ENCODE results near the gene LARGE2. TPM values are rescaled to one million over a fixed set of nuclear protein-coding genes. Genes with fewer than 3 reads are reported as not detected.

Gene LARGE2
- polyA plus RNA-seq, 1 donor (not counting 4 experiments of a cell fraction or from before 2014, with no cell fraction given), result 7.1 TPM

DNA sequence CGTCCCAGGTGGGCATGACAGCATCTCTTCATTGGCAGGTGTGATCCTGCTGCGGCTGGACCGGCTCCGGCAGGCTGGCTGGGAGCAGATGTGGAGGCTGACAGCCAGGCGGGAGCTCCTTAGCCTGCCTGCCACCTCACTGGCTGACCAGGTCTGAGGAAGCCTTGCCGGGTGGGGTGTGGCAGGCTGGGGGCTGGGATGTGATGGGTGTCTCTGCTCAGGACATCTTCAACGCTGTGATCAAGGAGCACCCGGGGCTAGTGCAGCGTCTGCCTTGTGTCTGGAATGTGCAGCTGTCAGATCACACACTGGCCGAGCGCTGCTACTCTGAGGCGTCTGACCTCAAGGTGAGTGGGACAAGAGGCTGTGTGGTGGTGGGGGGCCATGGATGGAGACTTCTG is 3.5 kb downstream of the LARGE2 start:
- no peaks in the 10 kb centered on the region for H3K27me3 ChIP-seq (ENCODE audit: control insufficient read depth, extremely low read depth, insufficient read depth, low read length)
- dilution Hi-C loops (cut with MboI; ENCODE audit: extremely low pct_ligation_motif_present, low sequenced_read_pairs), result no loop called here
- no peak for DNase-seq (ENCODE audit: low read depth, low spot score)

GRCh38 chr11:45926536-45927331 is 4.3 kb downstream of the LARGE2 start:
- H3K79me2 ChIP-seq (ENCODE audit: control insufficient read depth, insufficient read depth, low read length), result peaks cover 10% of the 10 kb centered on the region
- H3K9me3 ChIP-seq (ENCODE audit: control insufficient read depth, low read depth, low read length), result no peaks in the 10 kb centered on the region
- no peak overlapping the region for H3K27ac ChIP-seq (ENCODE audit: control insufficient read depth, insufficient read depth, low read length)
- DNase-seq (ENCODE audit: low read depth, low spot score) (no peak), FAIRE-seq (no peak)
- H3K9me1 ChIP-seq (ENCODE audit: control insufficient read depth, extremely low read depth, insufficient read depth, low read length), result peaks cover 2% of the 10 kb centered on the region
- no peak overlapping the region for H2AFZ ChIP-seq (ENCODE audit: control insufficient read depth, low read length)
- H3K36me3 ChIP-seq (ENCODE audit: control insufficient read depth in 2 of 2, extremely low read depth in 1 of 2, insufficient read depth in 2 of 2, low read length in 2 of 2), result peaks cover 0 to 11% of the 10 kb centered on the region in 2 experiments
- H3K4me2 ChIP-seq (ENCODE audit: control insufficient read depth, extremely low read depth, insufficient read depth, low read depth, low read length), result no peak overlapping the region
- TF ChIP-seq EZH2 (IDR thresholded peaks at IDR 0.05; ENCODE audit: low read length), result no peak
- TF ChIP-seq CTCF (optimal IDR thresholded peaks at IDR 0.05 in 1 of 3, IDR thresholded peaks at IDR 0.05 in 1 of 3, conservative IDR thresholded peaks at IDR 0.05 in 1 of 3; ENCODE audit: extremely low read depth in 1 of 3, insufficient read depth in 2 of 3, low read length in 3 of 3), result no peak
- H3K4me1 ChIP-seq (ENCODE audit: control insufficient read depth, extremely low read depth, insufficient read depth, low read length), result peaks cover 46% of the 10 kb centered on the region
- H3K4me3 ChIP-seq (ENCODE audit: control insufficient read depth in 2 of 3, extremely low read depth in 1 of 3, insufficient read depth in 2 of 3, low read depth in 1 of 3, low read length in 3 of 3), result no peak overlapping the region
- dilution Hi-C loops (cut with MboI; ENCODE audit: extremely low pct_ligation_motif_present, low sequenced_read_pairs), result no loop called here
- H3K9ac ChIP-seq (ENCODE audit: control insufficient read depth, extremely low read depth, insufficient read depth, low read length), result no peak overlapping the region
- no peaks in the 10 kb centered on the region for H3K27me3 ChIP-seq (ENCODE audit: control insufficient read depth, extremely low read depth, insufficient read depth, low read length)
- H4K20me1 ChIP-seq (ENCODE audit: control insufficient read depth, extremely low read depth, insufficient read depth, low read length), result no peaks in the 10 kb centered on the region

More for the DNA sequence above, 3.5 kb downstream of the LARGE2 start:
- Histone ChIP-seq H3K79me2 (ENCODE audit: control insufficient read depth, insufficient read depth, low read length) (peaks cover 10% of the 10 kb centered on the region), H2AFZ (ENCODE audit: control insufficient read depth, low read length) (no peak overlapping the region), H3K9ac (ENCODE audit: control insufficient read depth, extremely low read depth, insufficient read depth, low read length) (no peak overlapping the region), H3K4me3 (ENCODE audit: control insufficient read depth in 2 of 3, extremely low read depth in 1 of 3, insufficient read depth in 2 of 3, low read depth in 1 of 3, low read length in 3 of 3) (no peak overlapping the region), H3K36me3 (ENCODE audit: control insufficient read depth in 2 of 2, extremely low read depth in 1 of 2, insufficient read depth in 2 of 2, low read length in 2 of 2) (peaks cover 0 to 11% of the 10 kb centered on the region in 2 experiments), H3K9me1 (ENCODE audit: control insufficient read depth, extremely low read depth, insufficient read depth, low read length) (peaks cover 4% of the 10 kb centered on the region), H3K27ac (ENCODE audit: control insufficient read depth, insufficient read depth, low read length) (no peak overlapping the region), H3K4me2 (ENCODE audit: control insufficient read depth, extremely low read depth, insufficient read depth, low read depth, low read length) (no peak overlapping the region), H3K4me1 (ENCODE audit: control insufficient read depth, extremely low read depth, insufficient read depth, low read length) (peaks cover 39% of the 10 kb centered on the region), H4K20me1 (ENCODE audit: control insufficient read depth, extremely low read depth, insufficient read depth, low read length) (no peaks in the 10 kb centered on the region), H3K9me3 (ENCODE audit: control insufficient read depth, low read depth, low read length) (no peaks in the 10 kb centered on the region)
- FAIRE-seq, result no peak
- TF ChIP-seq EZH2 (IDR thresholded peaks at IDR 0.05; ENCODE audit: low read length) (no peak), CTCF (optimal IDR thresholded peaks at IDR 0.05 in 1 of 3, IDR thresholded peaks at IDR 0.05 in 1 of 3, conservative IDR thresholded peaks at IDR 0.05 in 1 of 3; ENCODE audit: extremely low read depth in 1 of 3, insufficient read depth in 2 of 3, low read length in 3 of 3) (no peak)

Data from keratinocyte (primary cell).